OCI-LY7 (cell line): ENCODE measurements around the gene DARS1. TPM values are rescaled to one million over a fixed set of nuclear protein-coding genes. Genes with fewer than 3 reads are reported as not detected.

Experiments used
- BruUV-seq: library from RNA; stranded (reverse); fragments of 400-500 nt; replicated peaks from 2 replicates; lab custom pipeline; 2021; lab: Mats Ljungman, UMichigan
- CTCF ChIA-PET: fragments of 300-600 bp; sonication (Branson Sonifier 250); formaldehyde crosslinking; loops from one replicate; lab custom pipeline; 2022; ENCODE audit warnings: antibody characterized with exemption; ENCODE audit not compliant: unreplicated experiment; lab: Charles Lee
- POLR2A ChIA-PET: fragments of 300-600 bp; sonication (Branson Sonifier 250); formaldehyde crosslinking; loops from one replicate; lab custom pipeline; 2022; ENCODE audit warnings: antibody characterized with exemption; lab: Charles Lee
- DNase-seq: peaks from one replicate; pipeline ENCODE4 v3.0.0-alpha.2; 2015; ENCODE audit warnings: low spot score
- H2AFZ ChIP-seq: fragments of 200-600 bp; sonication (generic), shearing (Covaris generic); 2 replicates; pipeline ENCODE4 v1.6.1; 2014; ENCODE audit warnings: mild to moderate bottlenecking, antibody characterized with exemption, low read length, moderate library complexity
- H3K27ac ChIP-seq: fragments of 200-600 bp; sonication (generic); 2 replicates; pipeline ENCODE4 v1.5.1; 2014; ENCODE audit warnings: mixed run types, low read depth, mild to moderate bottlenecking, moderate library complexity, low read length, inconsistent platforms; ENCODE audit not compliant: poor library complexity, severe bottlenecking
- H3K36me3 ChIP-seq: fragments of 200-600 bp; sonication (generic); 2 replicates; pipeline ENCODE4 v1.6.1; 2014; ENCODE audit warnings: mild to moderate bottlenecking, antibody characterized with exemption, low read length, moderate library complexity, mixed read lengths; ENCODE audit not compliant: insufficient read depth
- H3K4me1 ChIP-seq: fragments of 200-600 bp; sonication (generic); 2 replicates; pipeline ENCODE4 v1.5.1; 2014; ENCODE audit warnings: mild to moderate bottlenecking, low read length; ENCODE audit not compliant: insufficient read depth, poor library complexity, severe bottlenecking
- H3K4me2 ChIP-seq: fragments of 200-600 bp; sonication (generic); 2 replicates; pipeline ENCODE4 v1.6.1; 2014; ENCODE audit warnings: mild to moderate bottlenecking, low read length
- H3K4me3 ChIP-seq: fragments of 200-600 bp; sonication (generic); 2 replicates; pipeline ENCODE4 v1.5.1; 2014; ENCODE audit warnings: mild to moderate bottlenecking, low read depth, low read length; ENCODE audit not compliant: poor library complexity, severe bottlenecking
- H3K79me2 ChIP-seq: fragments of 200-600 bp; sonication (generic); 2 replicates; pipeline ENCODE4 v1.6.1; 2016; ENCODE audit warnings: low read depth, mild to moderate bottlenecking, low read length, moderate library complexity, mixed read lengths; ENCODE audit not compliant: insufficient read depth
- H3K9me2 ChIP-seq: fragments of 200-600 bp; sonication (generic); 2 replicates; pipeline ENCODE4 v1.6.1; 2016; ENCODE audit warnings: mild to moderate bottlenecking, low read length, mixed read lengths; ENCODE audit not compliant: insufficient read depth
- H3K9me3 ChIP-seq: fragments of 200-600 bp; sonication (generic); 2 replicates; pipeline ENCODE4 v1.6.1; 2014; ENCODE audit warnings: mild to moderate bottlenecking, mixed run types, low read length, mixed read lengths
- H4K20me1 ChIP-seq: fragments of 200-600 bp; sonication (generic); 2 replicates; pipeline ENCODE4 v1.6.1; 2014; ENCODE audit warnings: mild to moderate bottlenecking, antibody characterized with exemption, low read length, moderate library complexity, mixed read lengths; ENCODE audit not compliant: insufficient read depth
- CTCF ChIP-seq: fragments of 200-600 bp; sonication (generic); conservative IDR thresholded peaks from 2 replicates; pipeline ENCODE4 v1.5.1; 2014; ENCODE audit warnings: mild to moderate bottlenecking, antibody characterized with exemption, low read length, moderate library complexity, mixed read lengths
- EZH2phosphoT487 ChIP-seq: fragments of 200-600 bp; sonication (generic); IDR thresholded peaks from 2 replicates; pipeline ENCODE4 v1.6.1; 2018; ENCODE audit warnings: low read depth, borderline replicate concordance, mild to moderate bottlenecking, mixed run types, antibody characterized with exemption, low read length, moderate library complexity, mixed read lengths
- intact Hi-C: fragments of 100-400 bp; cut with micrococcal nuclease; formaldehyde crosslinking; loops from one replicate; pipeline ENCODE4 v1.10.0; 2022; ENCODE audit not compliant: unreplicated experiment
- total RNA-seq, 2 experiments: library from RNA; depleted of rRNA in 1 of 2; stranded (reverse); fragments of >200 nt in 1 of 2; shearing (Covaris generic) in 1 of 2; gene quantifications; 2 replicates each; pipeline ENCODE4 v1.2.3, GENCODE V29; 2014 to 2022

DARS1 gene
- total RNA-seq, 2 experiments from 2014 or later, result 90.5 to 140 TPM

- intact Hi-C loops, result no loop called here
- H3K27ac ChIP-seq, result no peak overlapping the region
- CTCF ChIA-PET, result no interaction called here
- H3K36me3 ChIP-seq, result peaks cover 84% of the 10 kb centered on the region
- H2AFZ ChIP-seq, result no peak overlapping the region
- no peak overlapping the region for H3K4me2 ChIP-seq
- no peaks in the 10 kb centered on the region for H3K4me1 ChIP-seq
- TF ChIP-seq EZH2phosphoT487 (no peak), CTCF (no peak)
- H3K79me2 ChIP-seq, result peaks cover 76% of the 10 kb centered on the region
- no peak overlapping the region for H3K4me3 ChIP-seq
- H3K9me2 ChIP-seq, result no peaks in the 10 kb centered on the region
- H3K9me3 ChIP-seq, result no peaks in the 10 kb centered on the region
- DNase-seq, result no peak
- BruUV-seq, result no TSS peak
- no peaks in the 10 kb centered on the region for H4K20me1 ChIP-seq
- POLR2A ChIA-PET, result interaction anchor here (0.5 to 1.7 kb wide), 5 partner anchors 9 to 341 kb away, joined by 3 to 7 read pairs (median 3); no protein-coding TSS in a partner anchor
These were observed 31.3 kb downstream of the DARS1 start for GRCh38 chr2:135954020-135954601.

- H3K4me3 ChIP-seq, result no peak overlapping the region
- peaks cover 77% of the 10 kb centered on the region for H3K79me2 ChIP-seq
- H2AFZ ChIP-seq, result no peak overlapping the region
- H3K9me2 ChIP-seq, result no peaks in the 10 kb centered on the region
- ChIA-PET CTCF (no interaction called here), POLR2A (interaction anchor here (0.8 kb wide), 1 partner anchor 23 kb away, joined by 3 read pairs; no protein-coding TSS in a partner anchor)
- intact Hi-C loops, result no loop called here
- H3K27ac ChIP-seq, result no peak overlapping the region
- no peaks in the 10 kb centered on the region for H3K9me3 ChIP-seq
- H4K20me1 ChIP-seq, result no peaks in the 10 kb centered on the region
- H3K4me2 ChIP-seq, result no peak overlapping the region
- no peaks in the 10 kb centered on the region for H3K4me1 ChIP-seq
- TF ChIP-seq CTCF (no peak), EZH2phosphoT487 (no peak)
- no peak for DNase-seq
- peaks cover 80% of the 10 kb centered on the region for H3K36me3 ChIP-seq
- no TSS peak for BruUV-seq
These were observed 32.5 kb downstream of the DARS1 start for GRCh38 chr2:135952891-135953290.

- Histone ChIP-seq H3K9me2 (no peaks in the 10 kb centered on the region), H3K27ac (no peak overlapping the region), H3K4me3 (no peak overlapping the region), H2AFZ (no peak overlapping the region), H3K79me2 (peaks cover 78% of the 10 kb centered on the region), H3K9me3 (no peaks in the 10 kb centered on the region), H3K4me2 (no peak overlapping the region), H3K4me1 (no peaks in the 10 kb centered on the region), H4K20me1 (no peaks in the 10 kb centered on the region), H3K36me3 (peaks cover 71% of the 10 kb centered on the region)
- BruUV-seq, result no TSS peak
- TF ChIP-seq EZH2phosphoT487 (no peak), CTCF (no peak)
- no peak for DNase-seq
- POLR2A ChIA-PET, result no interaction called here
- CTCF ChIA-PET, result no interaction called here
- intact Hi-C loops, result no loop called here
These were observed 34.3 kb downstream of the DARS1 start for GRCh38 chr2:135951041-135951583.
